Keratinocyte (primary cell): ENCODE measurements around the gene SEC11C. TPM values are rescaled to one million over a fixed set of nuclear protein-coding genes. Genes with fewer than 3 reads are reported as not detected.
"Not testable (repeated sequence)": the region's sequence is repeated elsewhere in the genome, so short reads cannot be mapped to it uniquely, and the experiment has no call there.

Source experiments
- DNase-seq: peaks from one replicate; pipeline ENCODE4 v3.0.0-alpha.2; 2011; ENCODE audit warnings: low read depth, missing footprints, low spot score
- FAIRE-seq: peaks from 2 replicates; lab custom pipeline; 2011; peaks lifted over from hg19 to GRCh38; lab: Jason Lieb, UNC
- H2AFZ ChIP-seq: 2 replicates; pipeline ENCODE4 v1.6.0; 2012; ENCODE audit warnings: low read length, control low read depth, inconsistent platforms; ENCODE audit not compliant: control insufficient read depth
- H3K27ac ChIP-seq: 2 replicates; pipeline ENCODE4 v1.5.1; 2011; ENCODE audit warnings: low read length; ENCODE audit not compliant: control insufficient read depth, insufficient read depth
- H3K27me3 ChIP-seq: 3 replicates; pipeline ENCODE4 v1.6.0; 2011; ENCODE audit warnings: low read length; ENCODE audit not compliant: control insufficient read depth, insufficient read depth; ENCODE audit errors: extremely low read depth
- H3K36me3 ChIP-seq, 2 experiments: 2 replicates in 1 of 2; 3 replicates in 1 of 2; pipeline ENCODE4 v1.5.1; 2011; ENCODE audit warnings: low read length in 2 of 2, mild to moderate bottlenecking in 1 of 2; ENCODE audit not compliant: control insufficient read depth in 2 of 2, insufficient read depth in 2 of 2; ENCODE audit errors: extremely low read depth in 1 of 2
- H3K4me1 ChIP-seq: 3 replicates; pipeline ENCODE4 v1.5.1; 2011; ENCODE audit warnings: low read length; ENCODE audit not compliant: control insufficient read depth, insufficient read depth; ENCODE audit errors: extremely low read depth
- H3K4me2 ChIP-seq: 3 replicates; pipeline ENCODE4 v1.6.0; 2011; ENCODE audit warnings: low read depth, low read length; ENCODE audit not compliant: control insufficient read depth, insufficient read depth; ENCODE audit errors: extremely low read depth
- H3K4me3 ChIP-seq, 3 experiments: fragments of 200-600 bp in 1 of 3; sonication (generic) in 1 of 3; 2 replicates in 2 of 3; 3 replicates in 1 of 3; pipeline ENCODE4 v1.5.1; 2011 to 2016; ENCODE audit warnings: low read length in 3 of 3, mild to moderate bottlenecking in 3 of 3, control low read depth in 2 of 3, inconsistent platforms in 1 of 3, low read depth in 1 of 3, mixed read lengths in 1 of 3, mixed run types in 1 of 3, moderate library complexity in 1 of 3; ENCODE audit not compliant: control insufficient read depth in 2 of 3, insufficient read depth in 2 of 3; ENCODE audit errors: extremely low read depth in 1 of 3
- H3K79me2 ChIP-seq: 2 replicates; pipeline ENCODE4 v1.6.0; 2012; ENCODE audit warnings: low read length; ENCODE audit not compliant: control insufficient read depth, insufficient read depth
- H3K9ac ChIP-seq: 3 replicates; pipeline ENCODE4 v1.6.0; 2011; ENCODE audit warnings: low read length; ENCODE audit not compliant: control insufficient read depth, insufficient read depth; ENCODE audit errors: extremely low read depth
- H3K9me1 ChIP-seq: 3 replicates; pipeline ENCODE4 v1.6.0; 2011; ENCODE audit warnings: low read length; ENCODE audit not compliant: control insufficient read depth, insufficient read depth; ENCODE audit errors: extremely low read depth
- H3K9me3 ChIP-seq: 2 replicates; pipeline ENCODE4 v1.5.1; 2012; ENCODE audit warnings: low read depth, low read length; ENCODE audit not compliant: control insufficient read depth
- H4K20me1 ChIP-seq: 3 replicates; pipeline ENCODE4 v1.6.0; 2011; ENCODE audit warnings: low read length; ENCODE audit not compliant: control insufficient read depth, insufficient read depth; ENCODE audit errors: extremely low read depth
- CTCF ChIP-seq, 3 experiments: IDR thresholded peaks in 1 of 3; conservative IDR thresholded peaks in 1 of 3; optimal IDR thresholded peaks in 1 of 3; 2 replicates in 2 of 3; 3 replicates in 1 of 3; pipeline versions ENCODE3 to v1.5.1; 2011; ENCODE audit warnings: low read length in 3 of 3, mild to moderate bottlenecking in 3 of 3, moderate library complexity in 2 of 3, control low read depth in 1 of 3, inconsistent platforms in 1 of 3; ENCODE audit not compliant: insufficient read depth in 2 of 3; ENCODE audit errors: extremely low read depth in 1 of 3
- EZH2 ChIP-seq: IDR thresholded peaks from one replicate; pipeline ENCODE4 v1.6.1; 2012; ENCODE audit warnings: inconsistent platforms, mild to moderate bottlenecking, low read length, moderate library complexity
- dilution Hi-C: fragments of 300-500 bp; cut with MboI; formaldehyde crosslinking; loops from one replicate; pipeline ENCODE4 v1.7.0; 2020; ENCODE audit warnings: low sequenced_read_pairs; ENCODE audit not compliant: extremely low pct_ligation_motif_present
- polyA plus RNA-seq, 5 experiments: library from polyadenylated mRNA; depleted of rRNA in 3 of 5; stranded (reverse) in 3 of 5; stranded (forward) in 1 of 5; unstranded in 1 of 5; fragments of >200 nt; gene quantifications; 1 replicate in 1 of 5; 2 replicates in 3 of 5; 3 replicates in 1 of 5; pipeline versions ENCODE4 v1.2.1 to v1.2.3, GENCODE V29; 2011 to 2012; ENCODE audit warnings: missing spikeins in 2 of 5, low read depth in 1 of 5, low replicate concordance in 1 of 5

SEC11C gene
- polyA plus RNA-seq, 1 donor (not counting 4 experiments of a cell fraction or from before 2014, with no cell fraction given): 56.5 TPM

GRCh38 chr18:59142274-59142673 lies 2.6 kb downstream of the SEC11C start:
- Histone ChIP-seq H4K20me1 (peaks cover 3% of the 10 kb centered on the region), H3K27me3 (no peaks in the 10 kb centered on the region), H3K9ac (no peak overlapping the region), H3K9me1 (no peaks in the 10 kb centered on the region), H3K4me1 (peaks cover 6% of the 10 kb centered on the region), H3K4me3 (no peak overlapping the region), H3K27ac (no peak overlapping the region), H3K79me2 (peaks cover 13% of the 10 kb centered on the region), H3K9me3 (no peaks in the 10 kb centered on the region), H3K4me2 (no peak overlapping the region), H3K36me3 (no peaks in the 10 kb centered on the region), H2AFZ (no peak overlapping the region)
- FAIRE-seq (no peak), DNase-seq (no peak)
- dilution Hi-C loops: no loop called here
- TF ChIP-seq CTCF (optimal IDR thresholded peaks at IDR 0.05 in 1 of 3, IDR thresholded peaks at IDR 0.05 in 1 of 3, conservative IDR thresholded peaks at IDR 0.05 in 1 of 3; ENCODE audit: extremely low read depth in 1 of 3, insufficient read depth in 2 of 3, low read length in 3 of 3) (no peak), EZH2 (no peak)

DNA sequence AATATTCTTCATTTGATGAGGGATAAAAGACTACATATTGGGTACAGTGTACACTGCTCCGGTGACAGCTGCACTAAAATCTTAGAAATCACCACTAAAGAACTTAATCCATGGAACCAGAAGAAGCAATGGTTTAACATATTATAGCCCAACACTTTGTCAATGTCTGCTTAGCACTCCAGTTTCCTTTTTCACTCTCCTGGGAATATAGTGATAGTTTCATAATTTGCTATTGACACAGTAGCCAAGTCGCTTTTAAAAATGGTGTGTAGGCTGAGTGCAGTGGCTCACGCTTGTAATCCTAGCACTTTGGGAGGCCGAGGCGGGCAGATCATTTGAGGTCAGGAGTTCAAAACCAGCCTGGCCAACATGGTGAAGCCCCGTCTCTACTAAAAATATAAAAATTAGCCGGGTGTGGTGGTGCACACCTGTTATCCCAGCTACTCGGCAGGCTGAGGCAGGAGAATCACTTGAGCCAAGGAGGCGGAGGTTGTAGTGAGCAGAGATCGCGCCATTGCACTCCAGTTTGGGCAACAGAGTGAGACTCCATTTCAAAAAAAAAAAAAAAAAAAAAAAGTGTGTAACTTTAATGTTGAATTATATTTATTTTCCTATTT lies 3.2 kb downstream of the SEC11C start:
- H4K20me1 ChIP-seq, H3K9me3 ChIP-seq, H3K9me1 ChIP-seq, dilution Hi-C loops, H3K4me2 ChIP-seq, H2AFZ ChIP-seq, H3K9ac ChIP-seq, H3K27me3 ChIP-seq, H3K4me3 ChIP-seq, FAIRE-seq, H3K27ac ChIP-seq, H3K36me3 ChIP-seq, DNase-seq, H3K4me1 ChIP-seq: not testable (repeated sequence)
- H3K79me2 ChIP-seq: peaks cover 13% of the 10 kb centered on the region

- no peaks in the 10 kb centered on the region for H3K9me1 ChIP-seq
- peaks cover 3% of the 10 kb centered on the region for H4K20me1 ChIP-seq
- no peak for DNase-seq
- H3K27ac ChIP-seq: no peak overlapping the region
- H3K9ac ChIP-seq: no peak overlapping the region
- H2AFZ ChIP-seq: no peak overlapping the region
- peaks cover 6% of the 10 kb centered on the region for H3K4me1 ChIP-seq
- no peak overlapping the region for H3K4me3 ChIP-seq
- H3K36me3 ChIP-seq: no peaks in the 10 kb centered on the region
- no peak for TF ChIP-seq CTCF (optimal IDR thresholded peaks at IDR 0.05 in 1 of 3, IDR thresholded peaks at IDR 0.05 in 1 of 3, conservative IDR thresholded peaks at IDR 0.05 in 1 of 3; ENCODE audit: extremely low read depth in 1 of 3, insufficient read depth in 2 of 3, low read length in 3 of 3)
- TF ChIP-seq EZH2: no peak
- no peak for FAIRE-seq
- dilution Hi-C loops: no loop called here
- H3K9me3 ChIP-seq: no peaks in the 10 kb centered on the region
- H3K4me2 ChIP-seq: no peak overlapping the region
- H3K79me2 ChIP-seq: peaks cover 13% of the 10 kb centered on the region
- H3K27me3 ChIP-seq: no peaks in the 10 kb centered on the region
Observed at GRCh38 chr18:59143441-59143840, 3.8 kb downstream of the SEC11C start.
